8988T (cell line): Measurements from ENCODE around the gene RASGRP1.

Source experiments
- DNase-seq: peaks from one replicate; pipeline ENCODE4 v3.0.0; 2011

Gene RASGRP1

GRCh38 chr15:38535491-38536200, 29.0 kb downstream of the RASGRP1 start:
- no peak for DNase-seq

DNA sequence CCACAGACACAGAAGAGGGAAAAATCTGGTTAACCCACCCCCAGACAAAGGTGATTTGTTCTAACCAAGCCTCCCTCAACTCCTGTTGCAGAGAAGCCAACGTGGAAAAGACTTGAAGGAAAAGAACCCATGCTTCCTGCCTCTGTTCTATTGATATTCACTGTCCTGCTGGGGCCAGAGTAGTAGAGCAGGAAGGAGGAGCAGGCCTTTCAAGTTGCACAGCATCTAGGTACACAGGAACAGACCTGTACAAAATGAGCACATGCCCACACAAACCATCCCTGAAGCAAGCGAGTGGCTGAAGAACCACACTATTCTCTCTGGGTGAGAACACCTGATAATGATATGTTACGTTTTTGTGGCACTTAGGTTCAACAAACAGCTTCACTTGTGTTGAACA, 29.9 kb downstream of the RASGRP1 start:
- no peak for DNase-seq

DNA sequence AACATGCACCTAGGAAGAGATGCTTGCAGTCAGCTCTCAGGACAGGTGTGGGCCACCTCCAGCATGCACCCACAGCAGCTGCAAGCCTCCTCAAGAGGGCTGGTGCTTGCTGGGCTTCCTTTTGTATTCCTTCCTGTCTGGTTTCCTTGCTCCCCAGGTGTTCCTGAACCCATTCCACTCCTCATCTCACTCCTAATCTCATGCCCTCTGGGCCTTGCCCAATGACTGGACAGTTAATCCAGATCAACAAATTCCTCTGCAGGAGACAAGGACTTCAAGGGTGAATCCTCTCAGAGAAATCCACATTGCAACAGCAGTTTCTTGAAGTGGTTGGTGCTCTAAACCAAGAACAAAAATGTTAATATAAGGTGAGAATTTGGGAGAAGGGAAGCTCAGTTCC, 30.7 kb downstream of the RASGRP1 start:
- DNase-seq, result no peak

DNA sequence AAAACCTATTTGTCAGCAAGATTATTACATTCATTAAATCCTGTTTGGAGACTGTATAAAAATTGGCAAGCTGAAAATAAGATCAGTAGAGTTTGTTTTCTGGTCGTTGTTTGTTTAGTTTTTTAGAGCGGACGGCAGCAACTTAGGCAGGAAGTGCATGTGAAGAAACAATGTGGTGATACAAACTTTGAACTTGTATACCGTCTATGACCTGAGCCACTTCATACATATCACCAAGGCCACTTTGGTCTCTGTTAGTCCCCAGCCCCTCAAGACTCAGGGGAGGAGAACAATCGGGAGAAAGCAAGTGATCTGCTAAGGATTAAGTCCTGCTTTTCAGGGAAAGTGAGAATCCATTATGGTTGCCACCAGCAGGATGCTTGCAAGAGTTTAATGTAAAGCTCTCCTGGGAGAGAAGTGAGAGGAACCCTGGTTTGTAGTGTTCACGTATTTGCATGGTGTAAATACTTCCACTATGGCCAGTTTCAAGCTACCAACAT, 31.1 kb downstream of the RASGRP1 start:
- no peak for DNase-seq

DNA sequence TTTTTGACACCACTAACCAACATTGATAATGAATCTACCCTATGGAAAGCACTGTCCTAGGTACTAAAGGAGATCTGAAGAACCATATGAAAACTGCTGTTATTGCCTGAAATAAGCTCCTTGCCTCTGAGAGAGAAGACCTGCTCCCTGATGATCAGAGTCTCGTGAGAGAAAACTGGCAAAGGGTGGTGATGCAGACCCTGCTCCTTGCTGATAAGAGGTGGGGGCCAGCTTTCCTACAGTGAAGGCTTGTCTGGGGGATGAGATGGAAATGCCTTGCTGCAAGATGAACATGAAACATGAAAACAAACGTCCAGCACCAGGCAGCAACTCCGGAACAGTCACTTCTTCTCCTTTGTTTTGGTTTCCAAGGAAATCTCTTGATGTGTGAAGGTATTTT, 31.9 kb downstream of the RASGRP1 start:
- no peak for DNase-seq

DNA sequence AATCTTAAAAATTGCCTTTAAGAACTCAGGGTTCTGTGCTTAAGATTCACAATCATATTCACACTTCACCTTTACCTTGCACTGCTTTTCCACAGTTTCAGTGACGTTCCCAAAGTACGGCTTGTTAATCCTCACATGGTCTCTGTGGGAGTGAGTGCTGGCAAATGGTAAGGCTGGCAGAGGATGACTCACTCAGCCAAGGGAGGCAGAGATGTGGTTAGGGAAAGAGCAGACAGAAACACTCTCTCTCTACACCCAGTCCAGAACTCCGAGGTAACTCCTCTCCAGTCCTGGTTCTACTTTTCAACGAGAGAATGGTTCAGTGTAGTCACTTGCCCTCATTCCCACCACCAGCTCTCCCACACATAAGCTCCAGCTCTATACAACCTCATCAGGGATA, 33.1 kb downstream of the RASGRP1 start:
- no peak for DNase-seq

DNA sequence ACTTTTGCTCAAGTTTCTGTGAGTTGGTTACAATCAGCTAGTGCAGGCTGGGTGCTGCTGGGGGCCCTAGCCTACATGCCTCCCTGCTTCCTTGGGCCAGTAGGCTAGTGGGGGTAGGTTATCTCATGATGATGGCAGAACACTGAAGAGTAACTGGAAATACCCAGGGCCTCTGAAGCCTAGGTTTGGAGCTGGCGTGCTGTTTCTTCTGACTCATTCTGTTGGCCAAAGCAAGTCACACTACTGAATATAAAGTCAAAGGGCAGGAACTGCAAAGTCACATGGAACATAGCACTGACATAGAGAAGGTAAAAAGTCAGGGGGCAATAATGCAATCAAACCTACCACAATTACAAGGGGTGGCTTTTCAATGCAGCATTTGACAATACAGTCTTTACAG, 34.5 kb downstream of the RASGRP1 start:
- no peak for DNase-seq

- DNase-seq, result no peak
These were observed 36.3 kb downstream of the RASGRP1 start for GRCh38 chr15:38528294-38528693.

- DNase-seq, result no peak
These were observed 38.5 kb downstream of the RASGRP1 start for GRCh38 chr15:38526158-38526557.

- no peak for DNase-seq
These were observed 39.1 kb downstream of the RASGRP1 start for GRCh38 chr15:38525489-38525888.

- no peak for DNase-seq
These were observed 40.5 kb downstream of the RASGRP1 start for GRCh38 chr15:38524156-38524555.

GRCh38 chr15:38522922-38523321, 41.7 kb downstream of the RASGRP1 start:
- DNase-seq, result no peak

GRCh38 chr15:38521316-38521715, 43.3 kb downstream of the RASGRP1 start:
- no peak for DNase-seq

- DNase-seq, result no peak
These were observed 44.6 kb downstream of the RASGRP1 start for GRCh38 chr15:38520035-38520434.

DNA sequence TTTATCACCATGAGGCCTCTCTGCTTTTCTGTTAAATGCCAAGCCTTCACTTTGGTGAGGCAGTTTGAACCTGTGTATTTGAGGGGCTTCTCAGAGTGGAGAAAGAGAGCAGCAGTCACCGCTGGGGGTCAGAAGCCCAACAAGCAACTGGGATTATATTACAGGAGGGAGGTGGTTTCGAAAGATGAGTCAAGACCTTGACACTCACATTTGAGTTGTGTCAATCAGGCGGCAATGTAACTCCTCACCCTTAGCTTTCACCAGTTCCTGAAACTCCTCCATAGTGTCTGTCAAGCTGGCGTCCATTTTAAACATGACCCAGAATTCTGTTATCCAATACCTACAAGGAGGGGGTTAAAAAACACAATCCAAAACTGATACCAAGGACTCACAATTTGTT, 46.5 kb downstream of the RASGRP1 start:
- no peak for DNase-seq

GRCh38 chr15:38517312-38517975, 47.2 kb downstream of the RASGRP1 start:
- DNase-seq, result no peak

DNA sequence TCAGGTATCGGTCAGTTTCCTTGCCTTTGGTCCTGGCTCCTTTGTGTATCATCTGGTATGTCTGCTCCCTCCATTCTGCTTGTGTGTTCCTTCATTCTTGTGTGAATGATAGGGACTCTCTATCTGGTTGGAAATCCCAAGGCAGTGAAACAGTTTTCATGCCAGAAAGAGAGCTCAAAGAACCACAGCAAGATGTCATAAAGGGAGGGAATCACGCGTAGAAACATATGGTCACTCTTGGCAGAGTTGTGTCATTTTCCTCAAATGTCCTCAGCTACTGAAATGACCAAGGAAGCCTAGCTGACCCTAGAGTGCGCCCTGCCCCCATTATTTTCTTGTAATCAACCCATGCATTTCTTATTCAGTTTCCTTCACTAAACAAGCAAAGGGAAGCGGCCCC, 48.0 kb downstream of the RASGRP1 start:
- DNase-seq, result no peak

DNA sequence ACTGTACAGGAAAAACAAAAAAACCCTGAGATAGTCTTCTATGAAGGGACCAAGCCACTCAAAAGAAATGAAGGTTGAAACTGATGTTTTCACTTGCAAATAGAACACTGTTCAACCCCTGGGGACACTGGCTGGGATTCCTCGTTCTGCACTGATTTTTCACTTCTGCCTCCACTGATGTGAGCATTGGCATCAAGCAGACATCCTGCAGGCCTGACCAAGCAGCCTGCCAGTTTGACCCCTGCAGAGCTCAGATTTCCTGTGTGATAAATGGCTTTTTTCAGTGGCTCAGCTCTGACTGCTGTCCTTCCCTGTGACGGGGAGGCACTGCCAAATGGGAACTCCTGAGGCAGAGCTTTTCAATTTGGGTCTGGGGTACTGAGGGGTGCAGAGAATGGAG, 50.0 kb downstream of the RASGRP1 start:
- no peak for DNase-seq

DNA sequence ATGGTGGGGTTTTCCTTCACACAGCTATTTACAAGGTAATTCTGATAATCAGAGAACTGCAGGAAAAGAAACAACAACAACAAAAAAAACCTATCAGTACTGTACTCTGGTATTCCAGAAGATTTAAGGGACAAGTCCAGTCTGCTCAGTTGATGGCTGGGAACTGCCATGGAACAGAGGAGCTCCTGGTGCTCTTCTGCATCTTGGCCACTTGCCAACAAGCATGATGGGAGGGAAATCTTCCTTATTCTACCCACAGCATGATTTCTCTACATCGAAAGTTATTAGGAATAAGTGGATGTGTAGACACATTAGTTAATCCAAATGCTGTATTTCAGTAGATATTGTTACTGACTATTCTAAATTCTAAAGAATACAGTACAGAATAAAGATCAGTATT, 51.7 kb downstream of the RASGRP1 start:
- DNase-seq, result no peak

DNA sequence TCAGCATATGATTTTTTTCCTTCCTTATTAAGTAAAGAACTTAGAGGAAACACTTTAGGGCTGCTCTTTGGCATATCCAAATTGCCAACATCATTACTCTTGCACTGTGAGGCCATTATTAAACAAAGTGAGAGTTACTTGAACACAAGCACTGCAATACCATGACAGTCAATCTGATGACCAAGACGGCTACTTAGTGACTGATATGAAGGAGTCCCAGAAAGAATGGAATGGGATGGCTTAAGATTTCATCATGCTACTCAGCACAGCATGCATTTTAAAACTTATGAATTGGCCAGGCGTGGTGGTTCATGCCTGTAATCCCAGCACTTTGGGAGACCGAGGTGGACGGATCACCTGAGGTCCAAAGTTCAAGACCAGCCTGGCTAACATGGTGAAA, 55.5 kb downstream of the RASGRP1 start:
- DNase-seq, result no peak

- no peak for DNase-seq
These were observed 56.0 kb downstream of the RASGRP1 start for GRCh38 chr15:38508647-38509046.

- no peak for DNase-seq
These were observed 57.0 kb downstream of the RASGRP1 start for GRCh38 chr15:38507570-38507969.

GRCh38 chr15:38506997-38507396, 57.6 kb downstream of the RASGRP1 start:
- no peak for DNase-seq

DNA sequence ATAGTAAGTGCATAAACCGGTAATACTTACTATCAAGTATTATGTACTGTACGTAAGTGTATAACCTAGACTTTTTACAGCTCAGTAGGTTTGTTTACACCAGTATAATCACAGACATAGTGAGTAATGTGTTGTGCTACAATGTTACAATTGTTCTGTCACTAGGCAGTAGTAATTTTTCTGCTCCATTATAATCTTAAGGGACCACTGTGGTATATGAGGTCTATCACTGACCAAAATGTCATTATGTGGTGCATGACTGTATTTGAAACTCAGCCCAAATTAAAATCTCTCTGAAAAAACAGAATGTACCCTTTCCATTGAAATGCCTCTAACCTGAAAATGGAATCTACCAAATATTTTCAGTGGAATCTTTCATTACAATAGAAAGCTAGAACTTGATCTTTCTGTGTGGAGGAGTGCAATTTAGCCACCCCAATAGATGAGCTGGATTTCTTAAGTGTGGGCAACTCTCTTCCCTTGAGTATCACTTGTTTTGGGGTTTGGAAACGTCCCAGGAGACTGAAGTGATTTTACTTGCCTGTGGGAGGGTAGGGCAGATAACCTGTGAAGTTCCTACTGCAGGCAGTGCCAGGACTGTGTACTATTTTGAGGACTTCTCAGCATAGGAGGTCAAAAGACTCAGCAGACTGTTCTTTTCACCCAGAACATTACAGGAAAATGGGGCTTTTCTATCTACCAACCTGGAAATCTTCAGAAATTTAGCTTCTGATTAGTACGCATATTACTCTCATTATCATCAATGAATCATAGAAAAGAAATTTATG, 59.7 kb downstream of the RASGRP1 start:
- no peak for DNase-seq
